ENCODE data around the gene GNA12. TPM values are rescaled to one million over a fixed set of nuclear protein-coding genes. Genes with fewer than 3 reads are reported as not detected.
"Not testable (repeated sequence)": the region's sequence is repeated elsewhere in the genome, so short reads cannot be mapped to it uniquely, and the experiment has no call there.

GNA12 gene
- total RNA-seq, 1 donor from 2014 or later = 37.7 TPM

- DNase-seq (ENCODE audit: low read depth) = no peak
These were observed 114.0 kb downstream of the GNA12 start for GRCh38 chr7:2729893-2730716.

DNA sequence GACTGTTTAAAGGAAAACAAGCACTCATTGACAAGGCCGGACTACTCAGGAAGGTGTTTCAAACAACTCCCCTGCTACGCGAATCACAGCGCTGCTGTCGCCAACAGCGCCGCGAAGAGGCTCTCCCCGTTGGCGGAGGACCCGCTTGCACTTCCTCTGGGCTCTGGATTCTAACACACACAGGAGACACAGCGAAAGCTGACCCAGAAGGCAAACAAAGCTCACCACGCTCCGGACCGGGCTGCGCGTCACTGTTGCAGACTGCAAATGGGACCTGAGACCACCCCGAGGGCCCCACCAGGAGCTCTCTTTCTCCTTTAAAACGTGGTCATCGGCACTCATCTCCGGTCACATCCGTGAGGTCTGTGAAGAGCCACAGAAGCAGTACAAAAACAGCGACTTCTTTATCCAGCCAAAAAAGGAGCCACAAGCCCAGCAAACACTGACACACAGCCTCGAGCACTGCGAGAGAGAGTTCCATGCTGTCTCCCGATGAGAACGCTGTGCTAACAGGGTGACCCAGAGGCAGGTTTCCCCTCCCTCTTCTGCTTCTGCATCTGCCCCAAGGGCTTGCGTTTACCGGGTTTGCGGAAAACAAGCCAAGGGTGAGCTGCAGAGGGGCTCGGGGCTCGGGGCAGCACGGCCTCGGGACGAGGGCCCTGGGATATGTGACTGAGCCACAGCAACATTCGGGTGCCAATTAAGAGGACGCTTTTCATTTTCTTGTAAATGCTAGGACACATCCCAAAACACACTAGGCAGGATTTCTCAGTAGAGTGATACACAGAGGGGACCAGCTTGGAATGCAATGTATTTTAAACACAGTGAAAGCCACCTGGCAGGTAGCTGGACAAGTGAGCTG, 114.8 kb downstream of the GNA12 start:
- DNase-seq (ENCODE audit: low read depth) = no peak

DNA sequence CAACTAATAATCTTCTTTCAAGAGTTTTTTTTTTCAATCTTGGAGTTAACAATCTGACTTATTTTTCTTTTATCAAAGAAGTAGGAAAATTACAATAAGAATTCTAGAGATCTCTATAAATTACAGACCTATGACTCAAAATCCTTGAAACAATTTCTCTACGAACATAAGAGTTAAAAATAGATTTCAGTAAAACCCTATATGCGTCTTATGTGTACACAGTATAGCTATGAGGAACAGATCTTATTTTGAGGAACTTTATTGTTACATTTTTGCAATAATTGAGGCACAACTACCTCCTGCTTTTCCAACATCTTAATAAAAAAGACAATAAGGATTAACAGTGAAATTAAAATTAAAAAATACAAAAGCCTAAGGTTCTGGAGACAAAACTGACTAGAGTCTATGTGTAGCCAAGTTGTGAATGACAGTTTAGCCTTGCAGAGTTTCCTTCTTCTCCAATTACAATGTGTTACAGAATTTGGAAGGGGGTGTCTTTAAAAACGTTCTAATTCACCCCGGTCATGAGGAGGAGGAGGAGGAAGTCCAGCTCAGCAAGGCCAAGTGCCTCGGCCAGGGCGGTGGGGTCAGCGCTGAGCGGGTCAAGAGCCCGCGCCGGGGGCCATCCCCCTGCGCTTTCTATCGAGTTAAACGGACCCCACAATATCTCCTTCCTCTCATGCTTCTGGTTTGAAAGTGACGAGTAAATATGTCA, 115.6 kb downstream of the GNA12 start:
- no peak for DNase-seq (ENCODE audit: low read depth)

DNA sequence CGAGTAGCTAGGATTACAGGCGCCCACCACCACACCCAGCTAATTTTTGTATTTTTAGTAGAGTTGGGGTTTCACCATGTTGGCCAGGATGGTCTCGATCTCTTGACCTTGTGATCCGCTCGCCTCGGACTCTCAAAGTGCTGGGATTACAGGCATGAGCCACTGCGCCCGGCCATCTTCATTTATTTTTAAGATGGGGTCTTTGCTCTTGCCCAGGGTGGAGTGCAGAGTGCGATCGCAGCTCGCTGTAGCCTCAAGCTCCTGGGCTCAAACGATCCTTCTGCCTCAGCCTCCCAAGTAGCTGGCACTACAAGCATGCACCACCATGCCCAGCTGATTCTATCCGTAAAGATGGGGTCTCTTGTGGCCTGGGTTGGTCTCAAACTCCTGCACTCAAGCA, 116.9 kb downstream of the GNA12 start:
- not testable (repeated sequence) for DNase-seq (ENCODE audit: low read depth)

DNA sequence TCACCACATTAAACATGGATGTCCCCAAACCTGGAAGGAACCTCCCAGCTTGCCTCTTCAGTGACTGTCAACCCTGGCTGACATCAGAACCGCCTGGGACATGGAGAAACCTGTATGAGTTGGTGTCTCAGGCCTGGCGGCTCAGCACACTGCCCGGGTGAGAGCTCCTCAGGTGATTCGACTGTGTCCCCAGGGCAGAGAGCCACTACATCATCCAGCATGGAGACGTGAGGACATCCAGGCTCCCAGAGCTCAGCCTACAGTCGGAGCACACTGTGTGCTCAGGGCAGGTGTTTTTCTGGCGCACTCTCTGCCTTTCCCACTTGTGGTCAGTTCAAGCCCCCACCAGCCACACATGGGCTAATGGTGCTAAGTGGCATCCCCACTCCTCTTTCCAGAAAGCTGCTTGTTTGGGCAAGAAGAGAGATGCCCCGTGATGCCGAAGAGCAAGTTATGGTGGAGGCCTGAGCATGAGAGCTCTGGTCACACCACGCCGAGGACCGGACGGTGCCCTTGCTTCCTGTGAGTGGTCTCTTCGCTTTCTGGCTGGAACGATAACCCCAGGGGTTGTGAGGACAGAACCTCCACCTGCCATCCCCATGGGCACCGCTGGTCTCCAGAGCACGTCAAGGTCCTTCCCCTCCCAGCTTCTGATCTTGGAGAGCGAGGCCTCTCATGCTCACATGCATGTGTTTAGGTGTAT, 117.6 kb downstream of the GNA12 start:
- no peak for DNase-seq (ENCODE audit: low read depth)

DNA sequence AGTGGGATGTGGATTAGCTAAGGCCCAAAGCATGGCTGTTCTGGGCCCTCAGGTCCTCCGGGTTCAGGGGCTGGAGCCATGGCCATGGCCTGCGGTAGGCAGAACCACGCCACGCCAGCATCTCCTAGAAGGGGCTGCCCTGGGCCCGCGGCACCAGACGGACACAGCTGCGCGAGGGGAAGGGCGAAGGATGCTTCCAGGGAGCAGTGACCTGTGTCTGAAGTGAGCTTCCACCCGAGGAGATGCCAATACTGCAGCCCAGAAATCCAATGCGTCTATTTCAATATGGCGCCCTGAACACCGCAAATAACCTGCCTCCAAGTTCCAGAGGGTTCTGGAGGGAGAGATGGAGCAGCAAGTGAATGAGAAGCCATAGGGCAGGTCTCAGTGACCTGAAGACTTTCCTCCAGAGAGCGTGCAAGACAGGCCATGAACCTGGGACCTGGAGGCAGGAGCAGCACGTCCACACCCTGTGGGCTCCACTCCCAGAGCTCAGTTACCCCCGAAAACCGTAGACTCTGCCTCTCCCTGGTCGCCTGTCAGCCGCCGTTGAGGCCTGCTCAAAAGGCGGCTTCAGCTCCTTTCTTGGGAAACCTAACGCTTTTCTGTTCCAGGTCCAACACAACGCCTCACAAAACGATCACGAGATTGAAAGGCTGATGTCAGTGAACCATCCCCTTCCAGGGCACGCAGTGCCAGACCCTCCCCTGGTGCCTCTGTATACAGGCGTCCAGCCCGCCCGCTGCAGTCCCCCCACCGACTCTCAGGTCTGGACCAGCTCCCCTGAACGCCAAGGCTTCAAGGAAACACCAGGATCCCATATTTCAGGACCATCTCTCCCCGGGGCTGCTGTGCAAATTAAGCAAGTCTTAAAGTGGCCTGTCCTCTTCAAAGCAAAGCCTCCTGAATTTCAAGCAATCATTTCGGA, 118.7 kb downstream of the GNA12 start:
- no peak for DNase-seq (ENCODE audit: low read depth)

GRCh38 chr7:2724453-2725177, 119.5 kb downstream of the GNA12 start:
- no peak for DNase-seq (ENCODE audit: low read depth)

DNA sequence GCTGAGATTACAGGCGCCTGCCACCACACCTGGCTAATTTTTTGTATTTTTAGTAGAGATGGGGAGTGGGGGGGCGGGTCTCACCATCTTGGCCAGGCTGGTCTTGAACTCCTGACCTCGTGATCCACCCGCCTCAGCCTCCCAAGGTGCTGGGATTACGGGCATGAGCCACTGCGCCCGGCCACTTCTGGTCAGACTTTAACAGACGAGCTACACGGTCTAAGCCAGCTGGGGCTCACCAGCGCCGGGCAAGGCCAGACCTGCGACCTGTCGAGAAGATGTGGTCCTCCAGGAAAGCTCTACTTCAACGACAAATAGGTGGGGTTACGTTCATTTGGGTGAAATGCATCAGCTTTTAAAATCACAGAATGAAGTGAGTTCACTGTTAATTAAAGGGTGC, 120.1 kb downstream of the GNA12 start:
- DNase-seq (ENCODE audit: low read depth) = not testable (repeated sequence)

DNA sequence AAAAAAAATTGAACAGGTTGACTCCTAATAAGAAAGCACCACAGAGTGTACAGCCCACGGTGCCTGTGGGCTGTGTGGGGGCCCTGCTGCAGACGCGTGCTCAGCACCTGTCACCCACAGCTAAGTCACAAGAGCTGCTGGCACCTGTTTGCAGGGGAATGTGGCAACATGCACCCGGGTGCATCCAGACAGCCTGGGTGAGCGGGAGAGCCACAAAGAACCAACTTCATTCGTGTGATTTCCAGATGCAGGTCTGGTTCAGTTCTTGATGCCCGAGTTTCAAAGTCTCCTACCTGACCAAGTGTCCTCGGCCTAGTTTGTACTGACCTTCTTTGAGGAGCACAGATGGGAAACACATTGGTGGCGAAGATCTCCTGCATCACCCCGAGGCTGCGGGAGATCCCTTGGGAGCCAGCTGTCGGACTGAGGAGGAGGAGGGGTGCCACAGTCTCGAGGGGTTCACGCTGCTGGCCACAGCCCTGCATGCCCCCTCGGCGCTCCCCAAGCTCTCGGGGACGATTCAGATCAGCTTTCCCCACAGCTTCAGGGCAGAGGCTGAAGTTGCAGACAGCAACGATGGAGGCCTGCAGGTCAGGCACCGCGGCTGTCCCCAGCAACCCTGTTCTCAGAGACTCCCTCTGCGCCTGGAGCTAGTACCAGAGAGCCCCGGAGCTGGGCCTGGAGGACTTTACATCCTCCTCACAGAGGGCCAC, 120.8 kb downstream of the GNA12 start:
- no peak for DNase-seq (ENCODE audit: low read depth)

DNA sequence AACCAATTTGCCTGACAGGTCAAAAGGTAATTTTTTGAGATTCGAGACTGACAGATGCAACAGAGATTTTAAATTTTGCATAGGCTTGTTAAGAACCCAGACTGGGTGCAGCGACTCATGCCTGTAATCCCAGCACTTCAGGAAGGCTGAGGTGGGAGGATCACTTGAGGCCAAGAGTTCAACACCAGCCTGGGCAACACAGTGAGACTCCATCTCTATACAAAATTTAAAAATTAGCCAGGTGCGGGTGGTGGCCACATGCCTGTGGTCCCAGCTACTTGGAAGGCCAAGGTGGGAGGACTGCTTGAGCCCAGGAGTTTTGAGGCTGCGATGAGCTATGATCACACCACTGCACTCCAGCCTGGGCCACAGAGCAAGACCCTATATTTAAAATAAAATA, 121.5 kb downstream of the GNA12 start:
- no peak for DNase-seq (ENCODE audit: low read depth)

- DNase-seq (ENCODE audit: low read depth) = no peak
These were observed 122.3 kb downstream of the GNA12 start for GRCh38 chr7:2721842-2722241.

DNA sequence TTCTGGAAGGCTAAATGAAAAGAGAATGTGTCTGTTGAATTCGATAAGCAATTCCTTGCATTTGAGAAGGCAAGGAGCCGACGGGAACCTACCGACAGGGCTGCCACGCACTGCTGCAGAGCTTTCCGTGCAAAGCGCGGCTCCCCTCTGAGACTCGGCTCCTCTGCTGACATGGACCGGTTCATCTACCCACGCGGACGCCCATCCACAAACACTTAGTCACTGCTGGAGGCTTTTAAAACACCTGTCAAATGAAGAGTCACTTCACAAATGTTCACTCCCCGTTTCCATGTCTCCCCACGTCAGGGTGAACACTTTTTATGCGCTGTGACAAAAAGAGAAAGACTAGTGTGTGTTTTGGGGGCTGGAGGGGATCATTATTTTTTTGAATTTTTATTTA, 124.1 kb downstream of the GNA12 start:
- DNase-seq (ENCODE audit: low read depth) = no peak

DNA sequence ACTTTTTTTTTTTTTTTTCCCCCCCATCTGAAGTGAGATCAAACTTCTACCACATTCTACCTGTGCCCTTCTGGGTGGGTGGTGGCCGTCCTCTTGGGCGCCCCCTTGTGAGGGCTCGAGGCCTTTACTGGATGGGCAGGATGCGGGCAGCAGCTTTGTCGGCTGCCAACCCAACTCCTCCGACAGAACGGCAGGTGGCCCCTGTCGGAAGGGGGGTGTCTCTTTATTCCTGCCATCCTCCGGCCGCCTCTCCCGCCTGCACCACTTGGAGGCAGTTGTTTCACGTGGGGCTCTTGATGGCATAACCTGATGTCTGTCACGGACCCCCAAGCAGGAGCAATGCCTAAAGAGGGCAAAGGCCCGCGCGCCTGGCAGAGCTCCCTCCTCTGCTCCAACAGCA, 125.1 kb downstream of the GNA12 start:
- DNase-seq (ENCODE audit: low read depth) = no peak

DNA sequence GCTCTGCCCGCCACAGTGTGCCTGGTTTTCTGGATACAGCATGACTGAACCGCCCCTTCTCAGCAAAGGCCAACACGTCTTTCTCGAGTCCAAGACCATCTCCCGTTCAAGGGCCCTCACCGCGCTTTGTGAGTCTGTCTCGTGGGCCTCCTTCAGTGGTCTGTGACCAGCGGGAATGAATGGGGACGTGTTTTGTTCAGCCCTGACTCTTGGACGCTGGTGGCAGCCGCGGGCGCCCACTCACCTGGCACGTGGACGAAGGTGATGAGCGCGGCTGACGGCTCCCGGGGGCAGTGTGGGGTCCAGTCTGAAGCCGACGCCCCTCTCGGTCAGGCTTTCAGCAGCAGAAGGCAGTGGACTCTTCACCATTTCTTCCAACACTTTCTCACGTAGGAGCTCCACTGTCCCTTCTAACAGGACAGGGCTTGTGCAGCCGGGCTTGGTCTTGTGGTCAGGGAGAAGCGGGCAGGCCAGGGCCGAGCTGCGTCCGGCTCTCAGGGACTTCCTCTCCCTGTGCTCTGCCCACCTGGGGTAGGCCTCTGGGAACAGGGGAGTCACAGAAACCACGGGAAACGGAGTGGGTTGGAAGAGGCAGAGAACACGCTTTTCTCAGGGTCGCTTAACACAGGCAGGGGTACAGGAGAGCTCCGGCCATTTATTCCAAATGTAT, 125.7 kb downstream of the GNA12 start:
- DNase-seq (ENCODE audit: low read depth) = no peak

DNA sequence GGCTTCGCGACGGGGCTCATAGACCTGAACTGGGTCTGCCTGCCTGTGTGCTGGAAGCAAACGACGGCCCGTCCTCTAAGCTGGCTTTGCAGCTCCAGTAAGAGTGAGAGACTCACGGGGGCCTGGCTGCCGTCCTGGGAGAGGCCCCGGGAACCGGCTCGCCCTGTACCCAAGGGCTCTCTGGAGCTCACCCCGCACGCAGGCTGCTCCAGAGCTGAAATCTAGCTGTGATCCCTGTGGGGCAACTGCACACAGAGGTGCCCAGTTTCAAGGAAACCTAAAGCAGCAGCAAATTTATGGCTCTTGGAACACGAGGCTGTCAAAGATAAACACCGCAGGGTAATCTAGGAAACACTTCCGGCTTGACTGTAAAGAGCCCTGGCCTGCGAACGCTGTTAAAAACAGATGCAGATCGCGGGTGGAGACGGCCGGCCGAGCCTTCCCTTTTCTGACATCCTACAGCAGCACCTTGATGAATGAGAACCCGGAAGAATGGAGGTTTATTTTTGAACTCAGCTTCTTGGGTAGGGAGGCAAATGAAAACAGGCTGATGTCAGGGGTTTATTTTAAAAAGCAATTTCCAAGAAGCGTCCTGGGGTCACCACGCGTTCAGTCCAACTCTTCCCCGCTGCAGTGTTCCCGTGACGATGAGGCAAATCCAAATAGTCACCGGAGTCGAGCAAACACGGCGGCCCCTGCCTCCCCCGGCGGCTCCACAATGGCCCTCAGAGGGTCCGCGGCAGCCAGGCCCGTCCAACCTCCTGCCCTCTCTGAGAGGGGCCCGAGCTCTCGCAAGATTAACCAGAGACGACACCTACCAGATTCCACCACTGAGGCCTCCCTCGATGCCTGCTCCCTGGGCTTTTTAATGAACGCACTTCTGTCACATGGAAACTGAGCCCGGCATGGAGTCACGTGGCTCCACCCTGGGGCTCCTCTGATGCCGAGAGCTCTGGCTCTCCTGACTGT, 126.5 kb downstream of the GNA12 start:
- peak; percentile 48 for DNase-seq (ENCODE audit: low read depth)

DNA sequence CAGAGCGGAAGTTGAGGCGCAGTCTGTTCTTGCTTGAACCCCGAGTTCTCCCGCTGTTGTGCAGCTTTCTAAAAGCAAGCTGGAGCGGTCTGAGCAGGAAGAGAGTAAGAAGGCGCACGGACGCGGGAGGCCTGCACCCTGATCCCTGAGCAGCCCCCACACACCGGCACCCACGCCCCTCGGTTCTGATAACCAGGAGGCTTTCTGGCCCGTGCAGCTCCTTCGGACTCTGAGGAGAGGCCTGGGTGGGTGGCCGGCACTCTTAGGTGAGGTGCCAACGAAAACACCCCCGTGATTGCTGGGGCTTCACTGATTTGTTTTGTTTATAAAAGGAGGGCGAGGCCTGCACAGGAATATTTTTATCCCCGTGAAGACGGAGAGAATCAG, 127.2 kb downstream of the GNA12 start:
- DNase-seq (ENCODE audit: low read depth) = no peak

- no peak for DNase-seq (ENCODE audit: low read depth)
These were observed 127.6 kb downstream of the GNA12 start for GRCh38 chr7:2716488-2716887.
